Dermis blood vessel endothelial cell (primary cell): Measurements from ENCODE around the gene KIF13A. TPM values are rescaled to one million over a fixed set of nuclear protein-coding genes. Genes with fewer than 3 reads are reported as not detected.
"Not testable (repeated sequence)": the region's sequence is repeated elsewhere in the genome, so short reads cannot be mapped to it uniquely, and the experiment has no call there.

Source experiments
- DNase-seq: peaks from one replicate; pipeline ENCODE4 v3.0.0; 2010
- total RNA-seq: library from RNA; depleted of rRNA; stranded (reverse); fragments of >200 nt; gene quantifications from 2 replicates; pipeline ENCODE4 v1.2.3, GENCODE V29; 2014

Gene KIF13A
- total RNA-seq, 1 donor from 2014 or later = 52.4 TPM

DNA sequence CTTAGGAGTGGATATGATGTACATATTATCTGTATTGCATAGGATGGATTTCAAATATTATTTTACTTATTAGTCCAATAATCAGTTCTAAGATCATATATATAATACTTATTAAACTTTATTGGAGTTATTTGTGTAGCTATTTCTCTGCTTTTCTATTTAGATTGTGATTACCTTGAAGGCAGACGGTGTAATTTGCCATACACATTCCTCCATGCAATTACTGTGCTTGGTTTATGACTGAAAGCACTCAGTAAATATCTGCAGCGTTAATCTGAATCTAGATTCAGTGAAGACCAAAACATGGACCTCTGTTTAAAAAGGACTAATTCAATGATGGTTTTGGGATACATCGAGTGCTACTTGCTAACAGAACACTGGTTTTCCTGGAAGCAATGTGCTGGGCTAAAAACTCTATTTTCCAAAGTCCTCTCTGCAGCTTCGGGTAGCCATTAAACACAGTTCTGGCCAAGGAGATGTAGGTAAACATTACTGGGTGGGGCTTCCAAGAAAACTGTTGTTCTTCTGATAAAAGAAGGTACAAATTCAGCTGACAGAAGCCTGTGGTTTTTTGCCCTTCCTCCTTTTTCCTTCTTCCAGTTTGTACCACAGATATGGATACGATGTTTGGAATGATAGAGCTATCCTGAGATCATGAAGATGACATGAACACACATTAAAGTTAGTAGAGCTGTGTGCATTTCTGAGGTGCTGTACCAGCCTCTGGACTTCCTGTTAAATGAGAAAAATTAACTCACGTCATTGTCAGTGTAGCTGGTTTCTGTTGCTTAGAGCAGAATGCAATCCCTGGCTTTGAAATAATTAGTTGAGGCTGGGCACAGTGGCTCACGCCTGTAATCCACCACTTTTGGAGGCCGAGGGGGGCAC is 144.3 kb downstream of the KIF13A start:
- DNase-seq = no peak

DNA sequence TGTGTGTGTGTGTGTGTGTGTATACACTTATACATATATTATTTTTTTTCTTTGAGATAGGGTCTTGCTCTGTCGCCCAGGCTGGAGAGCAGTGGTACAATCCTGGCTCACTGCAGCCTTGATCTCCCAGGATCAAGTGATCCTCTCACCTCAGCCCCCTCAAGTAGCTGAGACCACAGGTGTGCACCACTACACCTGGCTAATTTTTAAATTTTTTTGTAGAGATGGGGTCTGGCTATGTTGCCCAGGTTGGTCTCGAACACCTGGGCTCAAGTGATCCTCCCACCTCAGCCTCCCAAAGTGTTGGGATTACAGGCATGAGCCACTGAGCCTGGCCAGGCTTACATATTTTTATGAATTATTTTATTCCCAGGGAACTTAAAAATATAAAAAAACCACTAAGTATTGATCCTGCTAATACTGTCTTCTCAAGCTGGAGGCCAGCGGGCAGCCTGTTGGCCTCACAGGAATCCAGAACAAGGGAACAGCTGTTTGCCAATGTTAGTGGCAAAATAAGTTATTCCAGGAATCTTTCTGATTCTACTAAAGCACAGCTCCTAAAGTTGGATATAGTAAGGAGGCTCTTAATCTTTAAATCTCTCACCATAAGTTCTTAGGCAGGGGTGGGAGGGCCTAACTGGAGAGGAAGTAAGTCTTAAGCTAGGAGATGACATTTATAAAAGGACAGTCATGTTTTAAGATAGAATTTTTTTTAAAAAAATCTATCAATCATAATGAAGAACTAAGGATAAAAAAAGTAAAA is 145.2 kb downstream of the KIF13A start:
- DNase-seq = no peak

DNA sequence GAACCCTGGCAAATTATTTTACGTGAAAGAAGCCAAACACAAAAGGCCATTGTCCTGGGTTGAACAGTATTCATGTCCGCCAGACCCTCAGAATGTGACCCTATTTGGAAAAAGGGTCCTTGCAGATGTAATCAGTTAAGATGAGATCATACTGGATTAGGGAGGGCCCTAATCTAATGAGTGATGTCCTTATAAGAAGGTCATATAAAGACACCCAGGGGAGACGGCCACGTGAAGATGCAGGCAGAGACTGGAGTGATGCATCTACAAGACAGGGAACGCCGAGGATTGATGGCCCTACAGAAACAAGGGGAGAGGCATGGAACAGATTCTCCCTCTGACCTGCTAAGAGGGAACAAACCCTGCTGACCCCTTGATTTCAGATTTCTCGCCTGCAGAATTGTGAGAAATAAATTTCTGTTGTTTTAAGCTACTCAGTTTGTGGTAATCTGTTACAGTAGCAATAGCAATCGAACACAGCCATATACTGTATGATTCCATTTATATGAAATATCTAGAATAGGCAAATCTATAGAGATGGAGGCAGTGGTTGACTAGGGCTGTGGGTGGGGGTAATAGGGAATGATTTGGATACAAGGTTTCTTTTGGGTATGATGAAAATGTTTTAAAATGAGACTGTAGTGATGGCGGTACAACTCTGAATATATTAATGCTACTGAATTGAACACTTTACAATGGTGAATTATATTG is 147.8 kb downstream of the KIF13A start:
- DNase-seq = no peak

DNA sequence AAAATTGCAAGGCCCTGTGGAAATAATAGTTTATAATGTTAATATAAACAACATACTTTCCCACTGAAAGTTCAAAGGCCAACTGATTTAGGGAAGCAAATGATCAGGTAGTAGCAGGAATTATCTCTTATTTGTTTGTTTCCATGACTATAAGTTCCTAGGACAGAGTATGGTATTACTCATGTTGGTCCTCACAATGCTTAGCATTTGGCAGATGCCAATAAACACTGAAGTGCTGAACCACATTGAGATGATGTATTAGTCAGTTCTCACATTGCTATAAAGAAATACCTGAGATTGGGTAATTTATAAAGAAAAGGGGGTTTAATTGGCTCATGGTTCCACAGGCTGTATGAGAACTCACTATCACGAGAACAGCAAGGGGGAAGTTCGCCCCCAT is 151.1 kb downstream of the KIF13A start:
- DNase-seq = peak; percentile 55

DNA sequence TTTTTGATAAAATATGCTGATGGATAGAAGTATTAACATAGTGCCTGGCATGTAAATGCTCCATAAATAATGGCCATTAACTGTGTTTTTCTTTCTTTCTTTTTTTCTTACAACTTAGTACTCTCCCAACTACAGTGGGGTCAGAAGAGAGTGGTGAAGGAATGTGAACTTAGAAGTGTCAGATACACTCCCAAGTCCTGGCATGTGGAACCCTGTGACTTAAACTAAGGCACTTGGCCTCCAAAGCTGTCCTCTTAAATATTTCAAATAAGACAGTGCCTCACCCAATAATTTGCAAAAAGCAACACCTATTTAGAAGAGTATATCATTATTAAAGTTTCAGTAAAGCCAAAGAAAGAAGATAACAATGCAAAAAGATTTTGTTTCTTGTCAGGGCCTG is 151.7 kb downstream of the KIF13A start:
- DNase-seq = no peak

DNA sequence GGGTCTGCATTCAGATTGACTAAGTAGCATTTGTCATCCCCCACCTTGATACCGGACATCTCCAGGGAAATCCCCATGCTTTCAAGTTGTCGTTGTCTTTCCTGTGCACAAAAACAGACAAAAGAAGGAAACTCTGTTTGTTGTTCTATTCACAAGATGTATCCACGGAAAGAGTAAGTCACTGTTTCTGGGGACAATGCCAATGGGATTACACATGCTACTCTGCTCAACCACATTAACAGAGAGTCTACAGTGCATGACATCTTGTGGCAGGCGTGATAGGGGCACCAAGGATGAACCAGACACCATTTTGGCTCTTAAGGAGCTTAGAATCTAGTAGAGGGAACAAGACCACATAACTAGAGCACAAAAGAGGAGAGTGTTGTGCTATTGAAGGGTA is 156.3 kb downstream of the KIF13A start:
- peak; percentile 98 for DNase-seq

DNA sequence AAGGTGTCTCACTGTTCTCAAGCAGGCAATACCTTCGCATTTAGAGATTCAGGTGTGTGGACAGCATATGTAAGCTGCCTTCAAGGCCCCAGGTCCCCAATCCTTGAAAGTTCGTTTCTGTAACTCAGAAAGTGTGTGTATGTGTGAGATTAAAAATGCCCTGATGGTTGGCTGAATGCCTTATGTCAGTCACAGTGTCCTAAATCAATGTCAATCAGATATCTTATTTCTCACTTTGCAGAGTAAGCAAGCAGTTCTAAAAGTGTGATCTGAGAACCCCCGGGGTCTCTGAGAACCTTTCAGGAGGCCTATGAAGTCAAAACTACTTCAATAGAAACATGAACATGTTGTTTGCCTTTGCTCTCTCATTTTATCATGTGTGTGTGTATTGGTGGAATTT is 157.5 kb downstream of the KIF13A start:
- no peak for DNase-seq

DNA sequence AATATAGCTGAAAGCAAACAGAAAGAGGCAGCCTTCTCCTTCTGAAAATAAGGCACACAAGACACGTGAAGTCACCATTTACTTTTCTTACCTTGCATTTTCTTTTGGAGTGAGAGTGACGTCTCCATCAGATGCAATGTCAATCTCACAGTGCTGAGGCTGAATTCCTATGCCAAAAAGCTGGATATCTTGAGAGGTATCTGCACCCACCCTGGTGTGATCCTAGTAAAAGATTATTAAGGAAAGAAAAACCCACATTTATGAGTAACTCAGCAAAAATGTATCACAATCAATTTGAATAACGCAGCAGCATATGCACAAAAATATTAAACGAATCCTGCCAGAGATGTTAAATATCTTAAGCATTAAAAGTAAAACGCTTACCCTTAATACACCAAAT is 159.3 kb downstream of the KIF13A start:
- no peak for DNase-seq

DNA sequence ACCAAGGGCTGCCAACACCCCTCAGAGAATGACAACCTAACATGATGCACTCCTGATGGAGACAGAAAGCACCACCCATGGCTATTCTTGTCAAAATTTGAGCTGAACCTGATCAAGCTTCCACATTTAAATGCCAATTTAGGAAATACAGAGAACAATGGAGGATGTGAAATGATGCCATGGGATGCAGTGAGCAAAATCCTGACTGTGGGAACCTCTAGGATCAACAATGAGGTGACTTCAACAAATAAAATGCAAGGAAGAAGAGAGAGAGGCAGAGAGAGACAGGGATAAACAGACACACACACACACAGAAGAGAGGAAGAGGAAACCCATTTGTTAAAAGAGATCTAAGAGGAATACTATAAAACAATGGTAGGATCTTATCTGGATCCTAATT is 161.1 kb downstream of the KIF13A start:
- peak; percentile 53 for DNase-seq

DNA sequence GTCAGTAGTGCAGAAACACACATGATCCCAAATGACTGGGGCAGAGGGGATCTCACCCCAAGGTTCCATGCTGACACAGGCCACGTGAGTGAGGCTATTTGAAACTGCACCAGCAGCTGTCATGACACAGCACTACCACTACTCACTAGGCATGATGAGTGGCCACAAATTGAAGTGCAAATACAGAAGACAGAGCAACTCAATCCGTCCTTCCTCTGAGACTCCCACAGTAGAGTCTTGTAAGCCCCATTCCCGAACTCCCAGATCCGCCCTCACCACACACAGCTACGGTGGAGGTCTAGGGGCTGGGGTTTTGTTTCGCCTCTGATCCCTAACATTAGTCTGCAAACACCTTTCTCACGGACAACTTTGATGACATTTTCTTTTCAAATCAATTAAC is 167.4 kb downstream of the KIF13A start:
- DNase-seq = no peak

DNA sequence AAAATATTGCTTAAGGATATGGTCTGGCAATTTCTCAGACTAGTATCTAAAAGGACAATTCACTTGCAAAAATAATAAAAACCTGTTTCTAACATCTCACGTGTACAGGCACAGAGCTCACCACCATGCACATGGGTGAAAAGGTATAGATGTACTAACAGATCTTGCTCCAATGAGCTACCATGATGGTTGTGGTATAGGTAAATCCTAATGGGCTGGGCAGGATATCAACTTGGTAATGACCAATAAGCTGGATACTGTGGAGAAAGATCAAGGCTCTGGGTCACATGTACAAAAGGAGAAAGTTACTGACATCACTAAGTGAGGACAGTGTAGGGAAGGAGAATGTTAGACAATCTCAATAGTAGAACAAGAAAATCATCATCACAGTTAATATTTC is 169.7 kb downstream of the KIF13A start:
- no peak for DNase-seq

DNA sequence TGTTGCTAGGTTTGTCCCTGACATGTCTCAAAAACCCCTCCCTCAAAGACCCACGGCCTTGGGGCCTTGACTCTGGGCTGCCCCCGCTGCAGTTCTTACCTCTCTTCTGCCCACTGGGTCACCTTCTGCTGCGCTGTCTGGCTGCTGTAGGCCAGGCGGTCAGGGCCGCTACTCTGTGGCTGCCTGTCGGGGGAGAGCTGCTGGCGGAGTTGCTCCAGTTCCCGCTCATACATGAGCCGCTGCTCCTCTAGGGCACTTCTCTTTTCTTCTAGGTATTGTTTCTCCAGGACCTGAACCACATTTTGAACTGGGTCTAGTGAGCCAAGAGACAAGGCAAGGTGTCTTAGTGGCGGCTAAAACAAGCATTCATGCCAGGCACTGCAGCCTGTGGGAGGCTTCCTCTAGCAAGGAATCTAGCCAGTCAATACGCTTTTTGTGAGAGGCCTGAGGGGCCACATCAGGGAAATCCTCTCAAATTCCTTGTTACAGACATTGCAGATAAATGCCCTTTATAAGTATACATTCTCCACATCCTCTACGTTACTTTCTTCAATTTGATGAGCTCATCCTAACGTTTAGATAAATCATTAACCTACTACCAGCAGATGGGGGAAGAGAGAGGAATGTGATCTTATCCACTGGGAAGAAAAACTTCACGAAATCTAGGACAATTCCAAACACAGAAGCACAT is 170.4 kb downstream of the KIF13A start:
- DNase-seq = no peak

DNA sequence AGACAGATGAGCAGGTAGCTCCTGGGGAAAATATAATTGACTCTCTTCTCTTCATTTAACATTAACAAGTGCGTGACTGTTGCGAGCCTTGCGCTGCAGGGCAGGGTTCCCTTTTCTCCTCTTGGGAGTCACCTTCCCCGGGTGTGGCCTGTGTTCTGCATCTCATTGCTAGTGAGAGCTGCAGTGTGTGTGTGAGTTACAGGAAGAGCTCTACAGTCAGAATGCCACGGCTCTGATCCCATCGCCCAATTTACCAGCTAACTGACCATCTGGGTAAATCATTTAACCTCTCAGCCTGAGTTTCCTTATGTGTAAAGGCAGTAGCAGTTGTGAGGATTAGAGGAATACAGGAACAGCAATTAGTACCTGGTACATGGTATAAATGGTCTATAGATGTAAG is 173.9 kb downstream of the KIF13A start:
- no peak for DNase-seq

DNA sequence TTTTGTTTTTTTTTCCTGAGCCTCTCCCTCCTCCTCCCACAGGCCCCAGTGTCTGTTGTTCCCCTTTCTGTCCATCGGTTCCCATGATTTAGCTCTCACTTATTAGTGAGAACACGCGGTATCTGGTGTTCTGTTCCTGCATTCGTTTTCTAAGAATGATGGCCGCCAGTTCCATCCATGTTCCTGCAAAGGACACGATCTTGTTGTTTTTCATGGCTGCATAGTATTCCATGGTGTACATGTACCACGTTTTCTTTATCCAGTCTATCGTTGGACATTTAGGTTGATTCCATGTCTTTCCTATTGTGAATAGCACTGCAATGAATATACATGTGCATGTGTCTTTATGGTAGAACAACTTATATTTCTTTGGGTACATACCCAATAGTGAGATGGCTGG is 175.1 kb downstream of the KIF13A start:
- DNase-seq = no peak

DNA sequence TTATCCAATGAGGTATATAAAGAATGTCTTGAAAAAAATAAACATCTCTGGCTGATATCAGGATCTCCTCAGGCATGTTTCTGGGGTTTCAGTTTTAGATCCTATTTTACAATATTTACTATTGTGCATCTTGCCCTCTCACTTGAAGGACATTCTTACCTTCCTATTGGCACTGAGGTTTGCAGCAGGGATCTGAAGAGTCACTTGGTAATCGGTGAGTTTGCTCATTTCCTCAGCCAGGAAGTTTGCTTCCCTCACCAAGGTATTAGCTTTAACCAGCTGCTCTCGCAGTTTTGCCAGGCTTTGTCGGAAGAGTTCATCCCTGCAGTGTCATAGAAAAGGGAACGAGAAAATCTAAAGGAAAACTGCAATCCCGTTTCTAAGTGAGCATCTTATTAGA is 178.8 kb downstream of the KIF13A start:
- DNase-seq = peak; percentile 62

DNA sequence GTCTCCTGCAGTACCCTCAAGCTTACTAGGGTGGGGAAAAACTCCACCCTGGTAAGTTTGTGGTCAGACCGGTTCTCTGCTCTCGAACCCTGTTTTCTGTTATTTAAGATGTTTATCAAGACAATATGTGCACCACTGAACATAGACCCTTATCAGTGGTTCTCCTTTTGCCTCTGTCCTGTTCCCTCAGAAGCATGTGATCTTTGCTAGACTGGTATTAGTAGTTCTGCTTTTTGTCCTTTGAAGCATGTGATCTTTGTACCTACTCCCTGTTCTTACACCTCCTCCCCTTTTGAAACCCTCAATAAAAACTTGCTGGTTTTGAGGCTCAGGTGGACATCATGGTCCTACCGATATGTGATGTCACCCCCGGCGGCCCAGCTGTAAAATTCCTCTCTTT is 180.0 kb downstream of the KIF13A start:
- DNase-seq = not testable (repeated sequence)

DNA sequence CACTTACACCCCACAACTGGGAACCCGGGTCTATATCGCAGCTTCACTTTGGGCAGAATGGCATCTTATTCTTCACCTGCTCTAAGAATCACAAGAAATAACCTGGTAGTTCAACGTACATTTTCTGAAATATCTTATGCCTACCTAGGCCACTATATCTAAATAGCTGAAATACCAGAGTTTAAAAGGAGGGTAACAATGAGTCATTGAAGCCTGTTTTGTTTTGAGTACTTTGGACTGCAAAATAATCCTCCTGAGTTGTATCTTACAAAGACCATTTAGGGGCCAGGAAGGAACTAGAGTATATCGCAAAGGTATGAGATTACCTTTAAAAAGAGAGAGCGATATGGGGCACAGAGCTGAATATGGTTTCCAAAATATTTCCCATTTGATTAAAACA is 184.0 kb downstream of the KIF13A start:
- no peak for DNase-seq

DNA sequence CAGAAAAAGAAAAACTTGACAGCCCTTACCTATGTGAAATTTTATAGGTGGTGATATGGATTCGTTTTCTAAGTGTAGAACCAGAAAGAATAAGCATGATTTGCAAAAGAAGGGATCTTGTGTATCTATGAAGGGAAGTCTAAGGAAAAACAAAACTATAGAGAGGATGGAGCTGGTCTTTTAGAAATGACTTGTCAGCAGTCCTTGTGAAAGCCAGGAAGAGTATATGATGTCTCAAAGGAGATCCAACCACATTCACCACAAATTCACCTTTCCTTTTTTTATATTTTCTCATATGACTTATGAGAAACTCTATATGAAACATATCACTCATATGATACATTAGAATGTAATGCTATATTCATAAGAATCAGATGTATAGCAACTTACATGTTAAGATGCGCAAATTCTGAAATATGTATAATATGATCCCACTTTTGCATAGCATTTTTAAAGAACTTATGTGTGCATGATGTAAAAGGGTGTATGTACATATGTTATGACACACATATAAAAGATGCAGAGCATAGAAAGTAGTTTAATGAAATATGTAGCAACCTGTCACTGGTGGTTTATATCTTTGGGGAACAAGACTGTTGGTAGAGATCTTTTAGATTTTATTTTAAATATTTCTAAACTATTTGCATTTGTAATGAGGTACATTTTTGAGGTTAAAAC is 188.8 kb downstream of the KIF13A start:
- DNase-seq = no peak

DNA sequence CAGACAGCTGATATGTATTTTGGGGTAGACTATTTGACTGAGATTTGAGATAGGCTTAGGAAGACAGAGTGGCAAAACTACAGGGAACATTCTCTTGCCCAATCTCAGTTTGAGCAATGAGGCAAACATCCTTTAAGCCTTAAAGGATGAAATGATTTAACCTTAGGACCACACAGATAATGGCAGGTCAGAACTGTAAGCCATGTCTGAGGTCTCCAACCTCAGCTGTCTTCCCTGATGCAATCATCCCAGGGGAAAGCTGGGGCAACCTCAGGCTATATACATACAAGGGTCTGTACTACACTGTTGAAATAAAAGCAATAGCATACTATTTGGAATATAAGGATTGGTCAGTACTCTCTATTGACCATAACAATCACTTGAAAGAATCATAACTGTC is 196.9 kb downstream of the KIF13A start:
- no peak for DNase-seq

DNA sequence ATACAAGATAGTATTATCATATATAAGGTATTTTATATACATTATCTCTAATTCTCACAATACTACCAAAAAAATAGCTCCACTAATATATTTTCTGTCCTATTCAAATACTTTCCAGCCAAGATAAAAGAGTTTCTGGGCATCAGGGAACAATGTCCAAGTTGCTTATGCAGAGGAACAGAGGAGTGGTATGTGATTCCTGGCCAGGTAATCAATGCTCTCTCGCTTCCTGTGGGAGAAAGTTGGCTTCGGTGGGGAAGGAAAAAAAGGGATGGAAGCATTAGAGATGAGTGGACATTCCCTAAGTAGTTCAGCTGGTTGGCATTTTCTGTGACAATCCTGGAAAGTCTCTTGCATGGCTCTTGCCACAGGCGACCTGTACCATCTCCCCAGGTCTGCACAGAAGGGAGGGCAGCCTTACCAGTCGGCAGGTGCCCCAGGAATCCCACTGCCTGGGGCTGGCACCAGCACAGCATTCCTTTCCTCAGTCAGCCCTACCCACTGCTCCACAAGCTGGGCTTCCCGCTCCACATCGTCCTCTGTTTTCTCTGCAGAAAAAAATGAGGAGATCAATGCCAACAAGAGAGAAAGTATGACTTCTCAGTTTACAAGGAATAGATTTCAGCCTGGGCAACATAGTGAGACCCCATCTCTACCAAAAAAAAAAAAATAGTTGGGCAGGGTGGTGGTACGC is 202.2 kb downstream of the KIF13A start:
- DNase-seq = no peak

DNA sequence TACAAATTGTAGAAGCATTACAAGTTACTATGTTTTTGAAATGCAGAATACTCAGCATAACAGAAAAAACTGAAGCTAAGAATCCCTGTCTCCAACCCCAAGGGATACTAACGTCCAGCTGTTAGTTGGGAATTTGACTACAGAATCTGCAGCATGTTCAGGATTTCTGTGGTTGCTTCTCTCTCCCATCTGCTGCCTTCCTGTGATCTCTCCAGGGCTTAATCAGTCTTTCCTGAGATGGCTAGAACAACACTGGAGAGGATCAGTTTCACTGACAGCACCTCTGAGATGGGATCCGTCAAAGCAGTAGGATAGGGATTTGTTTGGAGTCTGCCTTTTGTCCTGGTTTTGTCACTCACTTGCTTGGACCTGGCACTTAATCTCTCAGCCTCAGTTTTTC is 207.4 kb downstream of the KIF13A start:
- no peak for DNase-seq

DNA sequence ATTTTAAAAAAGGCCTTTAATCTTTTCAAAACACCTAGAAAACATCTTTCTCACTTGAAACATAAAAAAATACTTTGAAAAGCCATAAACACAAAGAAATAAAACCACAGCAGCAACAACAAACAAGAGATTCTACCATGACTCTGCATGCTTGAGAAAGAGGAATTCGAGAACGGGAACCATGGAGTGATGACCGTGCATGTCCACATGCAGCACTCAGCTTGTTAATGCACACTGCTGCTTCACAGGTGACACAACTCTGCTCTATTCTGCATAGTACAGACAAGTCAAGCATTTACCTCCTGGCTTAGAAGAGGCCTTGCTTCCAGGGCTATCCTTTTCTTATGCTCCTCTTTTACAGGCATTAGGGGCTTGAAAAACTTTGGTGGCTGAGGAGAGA is 215.8 kb downstream of the KIF13A start:
- DNase-seq = no peak
